GM19351 (cell line): ENCODE measurements around the gene LRP3.

ENCODE experiments used
- ATAC-seq: cut with Tn5 transposase; IDR thresholded peaks from one replicate; pipeline ENCODE4 v1.9.1; 2021; ENCODE audit warnings: mild to moderate bottlenecking, moderate library complexity; ENCODE audit not compliant: unreplicated experiment

Gene LRP3

DNA sequence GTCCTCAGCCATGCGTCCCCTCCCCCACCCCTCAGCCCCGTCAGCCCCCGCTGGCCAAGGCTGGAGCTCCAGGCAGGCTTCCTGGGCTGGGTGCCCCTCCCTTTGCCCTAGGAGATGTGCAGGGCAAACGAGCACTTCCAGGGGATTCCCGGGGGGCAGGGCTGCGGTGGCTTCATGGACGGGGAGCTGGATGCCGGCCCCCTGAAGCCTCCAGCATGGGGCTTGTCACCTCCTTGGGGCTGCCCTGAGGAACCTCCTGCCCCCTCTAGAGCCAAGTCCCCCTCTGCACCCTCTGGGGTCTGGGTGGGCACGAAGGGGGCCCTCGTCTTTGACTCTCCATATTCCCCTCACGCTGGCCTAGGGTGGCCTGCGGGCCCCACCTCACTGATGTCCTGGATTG lies 56.9 kb downstream of the LRP3 start:
- ATAC-seq: no peak

DNA sequence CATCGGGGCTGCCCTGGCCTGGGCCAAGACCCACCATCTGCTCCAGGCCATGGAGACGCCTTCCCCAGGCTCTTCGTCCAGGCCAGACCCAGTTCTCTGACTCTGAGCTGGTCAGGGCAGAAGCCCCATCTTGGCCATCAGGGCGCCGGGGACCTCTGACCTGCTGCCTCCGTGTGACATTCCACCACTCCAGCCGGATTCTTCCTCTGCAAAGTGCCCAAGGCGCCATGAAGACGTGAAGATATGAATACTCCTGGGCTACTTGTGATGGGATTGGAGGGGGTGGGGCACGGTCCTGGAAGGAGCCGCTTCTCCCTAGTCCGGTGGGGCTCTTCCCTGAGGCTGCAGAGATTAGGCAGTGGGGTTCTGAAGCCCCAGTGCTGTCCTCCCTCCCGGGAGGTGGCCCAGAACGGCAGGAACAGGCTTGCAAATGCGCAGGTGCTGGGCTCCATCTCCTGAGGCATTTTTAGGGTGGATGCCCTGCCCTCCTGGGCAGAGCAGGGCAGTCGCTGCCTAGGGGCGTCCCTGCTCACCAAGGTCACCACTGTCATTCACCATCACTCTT lies 57.5 kb downstream of the LRP3 start:
- ATAC-seq: no peak

DNA sequence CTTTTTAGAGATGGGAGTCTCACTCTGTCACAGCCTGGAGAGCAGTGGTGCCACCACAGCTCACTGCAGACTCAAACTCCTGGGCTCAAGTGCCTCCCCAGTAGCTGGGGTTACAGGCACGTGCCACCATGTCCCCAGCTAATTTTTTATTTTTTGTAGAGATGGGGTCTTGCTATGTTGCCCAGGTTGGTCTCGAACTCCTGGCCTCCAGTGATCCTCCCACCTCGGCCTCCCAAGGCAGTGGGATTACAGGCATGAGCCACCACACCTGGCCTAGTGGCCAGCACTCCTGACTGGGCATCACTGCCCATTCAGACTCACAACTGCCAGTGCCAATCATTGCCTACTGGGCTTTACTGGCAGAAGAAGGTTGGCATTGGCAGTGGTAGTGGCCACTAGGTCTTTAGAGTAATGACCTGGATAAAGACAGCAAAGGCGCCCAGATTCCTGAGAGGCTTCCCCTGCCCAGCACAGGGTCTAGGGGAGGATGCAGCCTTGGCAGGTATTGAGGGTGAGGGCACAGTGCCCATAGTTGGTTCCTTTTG lies 58.4 kb downstream of the LRP3 start:
- ATAC-seq: no peak

DNA sequence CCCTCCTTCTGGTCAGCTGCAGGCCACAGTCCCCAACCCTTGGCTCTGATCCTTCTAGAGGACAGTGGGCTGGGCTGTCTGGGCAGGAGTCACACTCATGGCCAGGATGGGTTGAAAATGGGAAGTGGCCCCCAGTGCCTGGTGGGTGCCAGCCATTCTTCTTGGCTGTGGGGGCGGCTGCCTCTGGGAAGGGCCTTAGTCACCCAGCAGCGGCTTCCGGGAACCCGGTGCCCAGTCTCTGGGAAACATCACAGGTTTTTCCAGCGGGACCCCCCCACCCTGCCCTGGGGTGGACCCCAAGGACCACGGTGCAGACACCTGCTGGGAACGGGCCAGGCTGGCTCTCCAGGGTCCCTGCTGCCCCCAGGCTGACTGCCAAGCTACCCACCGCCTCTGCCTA lies 58.8 kb downstream of the LRP3 start:
- no peak for ATAC-seq

DNA sequence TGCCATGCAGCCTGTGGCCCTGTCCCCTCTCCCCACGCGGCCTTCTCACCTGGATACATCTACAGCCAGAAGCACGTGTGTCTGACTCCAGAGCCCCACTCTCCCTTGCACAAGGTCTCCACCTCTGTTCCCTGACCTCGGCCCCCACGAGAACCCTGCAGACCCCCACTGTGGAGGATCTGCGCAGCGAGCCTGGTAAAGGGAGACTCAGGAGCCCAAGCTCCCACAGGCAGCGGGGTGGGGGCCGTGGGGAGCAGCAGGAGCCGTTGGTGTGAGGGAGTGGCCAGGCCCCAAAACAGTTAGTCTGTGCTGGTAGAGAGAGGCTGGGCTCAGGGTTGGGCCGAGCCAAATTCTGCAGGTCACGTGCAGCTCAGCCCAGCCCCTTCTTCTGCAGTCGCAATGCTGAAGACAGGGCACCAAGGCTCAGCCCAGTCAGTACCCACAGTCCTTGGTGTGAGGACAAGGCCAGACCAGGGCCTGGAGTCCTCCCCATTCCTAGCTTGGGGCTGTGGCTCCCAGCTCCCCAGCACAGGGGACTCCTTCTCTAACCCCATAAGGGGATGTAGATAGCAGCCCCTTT lies 60.2 kb downstream of the LRP3 start:
- ATAC-seq: no peak

DNA sequence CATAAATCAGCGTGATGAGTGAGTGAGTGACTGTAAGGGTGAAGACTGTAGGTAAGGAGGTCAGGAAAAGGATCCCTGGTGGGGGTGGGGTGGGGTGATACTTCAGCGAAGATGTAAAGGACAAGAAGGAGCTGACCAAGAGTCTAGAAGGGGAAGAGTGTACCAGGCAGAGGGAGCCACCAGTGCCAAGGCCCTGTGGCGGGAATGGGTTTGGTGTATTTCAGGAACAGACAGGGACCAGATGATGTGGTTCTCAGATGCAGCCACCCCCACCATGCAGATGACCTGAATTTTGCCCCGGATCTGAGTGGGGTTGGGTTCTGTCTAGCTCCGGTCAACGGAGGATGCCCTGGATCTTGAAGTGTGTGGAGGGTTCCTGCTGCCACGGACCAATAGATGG lies 61.7 kb downstream of the LRP3 start:
- ATAC-seq: no peak

DNA sequence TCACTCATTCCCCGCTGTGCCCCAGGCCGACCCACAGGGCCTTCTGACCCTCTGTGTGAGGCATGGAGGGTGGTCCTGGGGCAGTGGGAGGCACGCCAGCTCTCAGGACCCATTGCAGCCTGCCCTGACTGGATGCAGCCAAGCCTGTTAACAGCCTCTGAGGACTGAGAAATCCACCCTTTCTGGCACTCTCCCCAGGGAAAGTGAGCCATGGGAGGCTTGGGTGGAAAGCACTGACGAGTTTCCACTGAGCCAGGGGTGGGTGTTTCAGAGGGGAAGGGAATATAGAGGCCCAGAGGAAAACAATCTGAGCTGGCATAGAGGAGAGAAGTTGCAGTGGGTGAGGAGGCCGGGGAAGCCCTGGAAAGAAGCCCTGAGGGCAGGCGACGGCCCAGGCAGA lies 62.1 kb downstream of the LRP3 start:
- no peak for ATAC-seq

DNA sequence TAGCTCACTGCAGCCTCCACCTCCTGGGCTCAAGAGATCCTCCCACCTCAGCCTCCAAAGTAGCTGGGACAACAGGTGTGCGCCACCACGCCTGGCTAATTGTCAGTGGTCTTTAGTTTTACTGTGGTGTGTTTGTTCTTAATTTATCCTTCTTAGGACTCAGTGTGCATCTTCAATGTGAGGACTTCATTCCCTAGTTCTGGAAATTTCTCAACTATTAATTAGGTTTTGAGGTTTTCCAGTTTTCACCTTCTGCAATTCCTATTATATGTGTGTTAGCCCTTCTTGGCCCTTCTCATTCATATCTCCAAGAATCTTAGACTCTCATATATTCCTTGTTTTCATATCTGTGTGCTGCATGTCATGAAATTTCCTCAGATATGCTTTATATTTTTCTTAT lies 63.7 kb downstream of the LRP3 start:
- ATAC-seq: no peak
